GM18517 (cell line): Measurements from ENCODE around the gene TPBG.
"Not testable (repeated sequence)": the region's sequence is repeated elsewhere in the genome, so short reads cannot be mapped to it uniquely, and the experiment has no call there.

Source experiments
- ATAC-seq: cut with Tn5 transposase; IDR thresholded peaks from one replicate; pipeline ENCODE4 v1.9.1; 2021; ENCODE audit warnings: mild to moderate bottlenecking, moderate library complexity; ENCODE audit not compliant: unreplicated experiment

The TPBG gene

GRCh38 chr6:82372656-82373055 lies 9.0 kb downstream of the TPBG start:
- no peak for ATAC-seq

GRCh38 chr6:82374516-82374915 lies 10.9 kb downstream of the TPBG start:
- ATAC-seq: no peak

GRCh38 chr6:82376636-82377035 lies 13.0 kb downstream of the TPBG start:
- no peak for ATAC-seq

- no peak for ATAC-seq
Measured at GRCh38 chr6:82380566-82381185, 17.1 kb downstream of the TPBG start.

GRCh38 chr6:82381278-82381677 lies 17.7 kb downstream of the TPBG start:
- ATAC-seq: peak; percentile 78

- no peak for ATAC-seq
Measured at GRCh38 chr6:82385102-82385501, 21.5 kb downstream of the TPBG start.

GRCh38 chr6:82385546-82385945 lies 21.9 kb downstream of the TPBG start:
- no peak for ATAC-seq

GRCh38 chr6:82385961-82386360 lies 22.3 kb downstream of the TPBG start:
- ATAC-seq: no peak

- not testable (repeated sequence) for ATAC-seq
Measured at GRCh38 chr6:82394770-82395169, 31.2 kb downstream of the TPBG start.

GRCh38 chr6:82396964-82397751 lies 33.5 kb downstream of the TPBG start:
- ATAC-seq: no peak

- ATAC-seq: no peak
Measured at GRCh38 chr6:82397962-82398692, 34.5 kb downstream of the TPBG start.

GRCh38 chr6:82408952-82409431 lies 45.4 kb downstream of the TPBG start:
- peak; percentile 51 for ATAC-seq

GRCh38 chr6:82410151-82410648 lies 46.6 kb downstream of the TPBG start:
- no peak for ATAC-seq

GRCh38 chr6:82413868-82414267 lies 50.3 kb downstream of the TPBG start:
- ATAC-seq: no peak

GRCh38 chr6:82415820-82416219 lies 52.2 kb downstream of the TPBG start:
- no peak for ATAC-seq

- no peak for ATAC-seq
Measured at GRCh38 chr6:82416346-82416745, 52.7 kb downstream of the TPBG start.
